H1 (cell line): Measurements from ENCODE around the gene PDZD2. TPM values are rescaled to one million over a fixed set of nuclear protein-coding genes. Genes with fewer than 3 reads are reported as not detected.

Experiments
- ASH2L ChIP-seq: fragments of 200-600, 300-600 bp; sonication (generic); IDR thresholded peaks from one replicate; pipeline ENCODE4 v1.7.1; 2017; ENCODE audit warnings: low read length
- PHF8 ChIP-seq: fragments of 200-600 bp; sonication (generic); conservative IDR thresholded peaks from 2 replicates; pipeline ENCODE4 v1.7.1; 2012; ENCODE audit warnings: low read depth, mild to moderate bottlenecking, inconsistent platforms, low read length, moderate library complexity
- RNF2 ChIP-seq: fragments of 200-900, 300-1000 bp; sonication (generic); IDR thresholded peaks from 2 replicates; pipeline ENCODE4 v1.7.1; 2016; ENCODE audit warnings: borderline replicate concordance, low read depth, mild to moderate bottlenecking, antibody characterized with exemption, low read length; ENCODE audit not compliant: poor library complexity, severe bottlenecking; ENCODE audit errors: missing control alignments
- TCF12 ChIP-seq: IDR thresholded peaks from 2 replicates; pipeline ENCODE4 v1.6.1; 2011; ENCODE audit warnings: low read depth, mild to moderate bottlenecking, low read length
- YY1 ChIP-seq: IDR thresholded peaks from 2 replicates; pipeline ENCODE4 v1.6.1; 2011; ENCODE audit warnings: low read depth, mild to moderate bottlenecking, low read length
- polyA plus RNA-seq, 7 experiments: library from polyadenylated mRNA; depleted of rRNA in 3 of 7; stranded (reverse) in 5 of 7; unstranded in 2 of 7; fragments of >200 nt in 5 of 7; fragments of 200-250 nt in 2 of 7; gene quantifications; 1 replicate in 5 of 7; 2 replicates in 1 of 7; 4 replicates in 1 of 7; pipeline versions ENCODE4 v1.2.1 to v1.2.3, GENCODE V29; 2011 to 2013; ENCODE audit warnings: missing spikeins in 2 of 7, mixed read lengths in 2 of 7
- total RNA-seq: library from RNA; stranded (reverse); fragmentation: NEBNext Ultra II Directional; extraction: Animal tissue kit (Norgen Biotek cat#: 25700); gene quantifications from 2 replicates; pipeline ENCODE4 v1.2.1, GENCODE V29; 2021

PDZD2 gene
- total and polyA plus RNA-seq, 2 of the 8 experiments (the other 6 are each of a cell fraction or from before 2014, with no cell fraction given): 1.2 to 6.8 TPM

GRCh38 chr5:31661257-31661656 is 22.3 kb downstream of the PDZD2 start (continued):
- TF ChIP-seq ASH2L (no peak), TCF12 (no peak), PHF8 (no peak), YY1 (no peak), RNF2 (no peak)
